GM19455 (cell line): ENCODE data around the gene CDKAL1.
"Not testable (repeated sequence)": the region's sequence is repeated elsewhere in the genome, so short reads cannot be mapped to it uniquely, and the experiment has no call there.

Experiments used
- ATAC-seq: cut with Tn5 transposase; IDR thresholded peaks from one replicate; pipeline ENCODE4 v1.9.1; 2021; ENCODE audit not compliant: unreplicated experiment

The CDKAL1 gene

GRCh38 chr6:20534295-20535262, at the start of gene CDKAL1:
Gene CDKAL1, plus strand, starts transcription at chr6:20534457. Its CDS starts 11,894 bp downstream, at chr6:20546351.
- ATAC-seq: peak; percentile 81

- ATAC-seq: no peak
These were observed 47.6 kb upstream of the CDKAL1 start for GRCh38 chr6:20486641-20487040.

- no peak for ATAC-seq
These were observed 46.4 kb upstream of the CDKAL1 start for GRCh38 chr6:20487669-20488375.

- no peak for ATAC-seq
These were observed 43.7 kb upstream of the CDKAL1 start for GRCh38 chr6:20490591-20490990.

- ATAC-seq: no peak
These were observed 42.2 kb upstream of the CDKAL1 start for GRCh38 chr6:20492099-20492498.

GRCh38 chr6:20497216-20498040, 36.8 kb upstream of the CDKAL1 start:
- no peak for ATAC-seq

- ATAC-seq: no peak
These were observed 36.2 kb upstream of the CDKAL1 start for GRCh38 chr6:20498041-20498385.

GRCh38 chr6:20509212-20509611, 25.0 kb upstream of the CDKAL1 start:
- no peak for ATAC-seq

GRCh38 chr6:20511852-20512251, 22.4 kb upstream of the CDKAL1 start:
- ATAC-seq: no peak

- not testable (repeated sequence) for ATAC-seq
These were observed 9.0 kb upstream of the CDKAL1 start for GRCh38 chr6:20525208-20525607.

- ATAC-seq: not testable (repeated sequence)
These were observed 5.2 kb upstream of the CDKAL1 start for GRCh38 chr6:20529086-20529448.

- ATAC-seq: no peak
These were observed 1.4 kb upstream of the CDKAL1 start for GRCh38 chr6:20532881-20533280.

GRCh38 chr6:20533746-20534294, 437 bp upstream of the CDKAL1 start:
- no peak for ATAC-seq

- ATAC-seq: no peak
These were observed 3.9 kb downstream of the CDKAL1 start for GRCh38 chr6:20538131-20538662.

GRCh38 chr6:20538907-20539306, 4.7 kb downstream of the CDKAL1 start:
- no peak for ATAC-seq

- no peak for ATAC-seq
These were observed 5.1 kb downstream of the CDKAL1 start for GRCh38 chr6:20539387-20539786.

GRCh38 chr6:20540683-20541082, 6.4 kb downstream of the CDKAL1 start:
- no peak for ATAC-seq

GRCh38 chr6:20541382-20541781, 7.1 kb downstream of the CDKAL1 start:
- ATAC-seq: no peak

GRCh38 chr6:20542927-20543602, 8.8 kb downstream of the CDKAL1 start:
- peak; percentile 100 for ATAC-seq

GRCh38 chr6:20548264-20548663, 14.0 kb downstream of the CDKAL1 start:
- ATAC-seq: no peak
